Measurements from ENCODE around the gene PRAC1. TPM values are rescaled to one million over a fixed set of nuclear protein-coding genes. Genes with fewer than 3 reads are reported as not detected.

The PRAC1 gene
- total and polyA plus RNA-seq, 2 donors (not counting 3 experiments of a cell fraction or from before 2014, with no cell fraction given): not detected

DNA sequence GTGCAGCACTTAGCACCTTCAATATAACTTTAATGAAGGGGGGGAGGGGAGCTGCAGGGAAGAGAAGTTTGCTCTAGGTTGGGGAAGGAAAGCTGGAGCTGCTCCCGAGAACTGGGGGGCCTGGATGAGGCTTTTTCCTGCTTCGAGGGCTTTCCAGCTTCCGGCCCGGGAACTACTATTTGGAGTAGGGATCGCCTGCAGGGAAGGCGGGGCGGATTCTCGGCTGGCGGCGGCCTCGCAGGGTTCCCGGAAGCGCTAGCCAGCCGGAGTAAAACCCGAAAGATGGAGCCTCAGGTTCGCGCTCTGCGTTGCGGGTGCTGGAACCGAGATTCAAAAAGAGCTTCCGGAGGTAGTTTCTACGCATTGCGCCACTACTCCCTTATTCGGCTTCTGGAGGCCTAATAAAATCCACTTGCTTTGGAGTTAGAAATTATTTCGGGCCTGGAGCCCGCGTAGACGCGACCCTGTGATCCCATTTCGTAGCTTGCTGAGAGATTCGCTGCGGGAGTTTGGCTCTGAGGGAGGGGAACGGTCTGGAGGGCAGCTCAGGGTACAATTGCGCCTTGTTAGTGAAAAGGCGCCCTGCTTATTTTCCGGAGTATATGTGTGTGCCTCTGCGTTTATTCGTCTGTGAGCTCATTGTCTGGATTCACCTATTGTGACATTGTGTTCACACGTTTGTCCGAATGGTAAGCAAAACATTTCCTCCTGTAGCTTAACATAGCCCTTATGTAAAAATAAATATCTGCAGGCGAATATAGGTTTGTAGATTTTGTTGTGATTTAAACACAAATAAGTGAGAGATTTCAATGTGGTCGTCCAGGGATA, 1.3 kb upstream of the PRAC1 start:
- Histone ChIP-seq H2AFZ (ENCODE audit: low read depth, low read length) (no peak overlapping the region), H3K9ac (replicated peaks; ENCODE audit: extremely low read depth, insufficient read depth, low read length) (no peak overlapping the region), H3K27ac (ENCODE audit: insufficient read depth, low read depth, low read length) (no peak overlapping the region), H4K20me1 (replicated peaks; ENCODE audit: control insufficient read depth, extremely low read depth, insufficient read depth, low read length) (no peaks in the 10 kb centered on the region), H3K4me2 (ENCODE audit: insufficient read depth, low read length) (no peak overlapping the region), H3K27me3 (ENCODE audit: control insufficient read depth in 2 of 2, insufficient read depth in 2 of 2, low read length in 2 of 2) (peaks cover 94 to 99% of the 10 kb centered on the region in 2 experiments), H3K79me2 (ENCODE audit: control insufficient read depth, insufficient read depth, low read length) (no peaks in the 10 kb centered on the region), H3K9me1 (replicated peaks; ENCODE audit: control insufficient read depth, extremely low read depth, insufficient read depth, low read length) (no peaks in the 10 kb centered on the region), H3K36me3 (ENCODE audit: control insufficient read depth in 2 of 2, extremely low read depth in 1 of 2, insufficient read depth in 2 of 2, low read length in 2 of 2) (no peaks in the 10 kb centered on the region), H3K9me3 (replicated peaks; ENCODE audit: control insufficient read depth, insufficient read depth, low read length) (no peaks in the 10 kb centered on the region), H3K4me3 (replicated peaks in 1 of 3; ENCODE audit: insufficient read depth in 1 of 3, low read depth in 1 of 3, low read length in 3 of 3) (no peak overlapping the region), H3K4me1 (ENCODE audit: control insufficient read depth, extremely low read depth, insufficient read depth, low read length) (peaks cover 8% of the 10 kb centered on the region)
- intact Hi-C loops (cut with micrococcal nuclease) (loop anchor here (1.0 to 2.0 kb wide), 3 partner anchors 45 to 155 kb away; no protein-coding TSS in a partner anchor), dilution Hi-C loops (cut with MboI; ENCODE audit: extremely low pct_ligation_motif_present, low sequenced_read_pairs) (no loop called here)
- no TSS peak for BruUV-seq (replicated peaks)
- DNase-seq (ENCODE audit: low read depth, low spot score): no peak
- ChIA-PET POLR2A (interaction anchor here (0.6 kb wide), 1 partner anchor 29 kb away, joined by 3 read pairs; no protein-coding TSS in a partner anchor), CTCF (interaction anchor here (0.6 to 7.5 kb wide), 51 partner anchors 9 to 508 kb away, joined by 3 to 312 read pairs (median 6); partner anchors contain the start of genes ATP5MC1 and TTLL6)
- no peak for FAIRE-seq
- peak; percentile 69 for TF ChIP-seq EZH2 (IDR thresholded peaks at IDR 0.05; ENCODE audit: borderline replicate concordance, low read depth, low read length, severe bottlenecking)
- no peak for TF ChIP-seq POLR2AphosphoS5 (IDR thresholded peaks at IDR 0.05; ENCODE audit: insufficient read depth, low read depth, low read length)
- TF ChIP-seq FOS (IDR thresholded peaks at IDR 0.05; ENCODE audit: borderline replicate concordance, insufficient read depth, low read length): no peak

DNA sequence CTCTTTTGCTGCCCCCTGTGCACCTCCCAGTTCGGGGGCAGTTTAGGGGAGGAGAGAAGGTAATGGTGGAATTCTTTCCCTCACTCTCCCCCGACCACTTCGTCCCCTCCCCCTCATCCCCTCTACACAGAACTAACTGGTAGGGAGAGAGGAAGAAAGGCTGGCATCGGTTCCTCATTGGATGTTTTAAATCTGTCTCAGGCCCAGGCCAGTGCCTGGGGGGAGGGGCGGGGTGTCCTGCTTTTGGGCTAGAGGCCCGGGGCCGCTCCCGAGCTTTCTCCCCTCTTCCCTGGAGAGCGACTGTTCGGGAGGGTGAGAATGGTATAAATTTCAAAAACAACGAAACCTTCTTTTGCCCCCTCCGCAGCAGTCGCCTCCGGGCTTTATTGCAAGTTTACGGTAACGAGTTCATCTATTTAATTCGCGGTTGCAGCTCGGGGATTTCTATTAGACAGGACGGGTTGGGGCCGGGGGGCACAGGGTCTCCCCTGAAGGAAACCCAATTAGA, 651 bp upstream of the PRAC1 start, which contains the start of gene PRAC2:
Gene PRAC2, plus strand, starts transcription at position 271 of the 508 bp plus-strand sequence. CDS start 1,226 bp downstream, outside the sequence.
- Histone ChIP-seq H3K4me1 (ENCODE audit: control insufficient read depth, extremely low read depth, insufficient read depth, low read length) (peaks cover 8% of the 10 kb centered on the region), H3K9me3 (replicated peaks; ENCODE audit: control insufficient read depth, insufficient read depth, low read length) (no peaks in the 10 kb centered on the region), H3K36me3 (ENCODE audit: control insufficient read depth in 2 of 2, extremely low read depth in 1 of 2, insufficient read depth in 2 of 2, low read length in 2 of 2) (no peaks in the 10 kb centered on the region), H3K27ac (ENCODE audit: insufficient read depth, low read depth, low read length) (no peak within 1 kb of the TSS), H3K27me3 (ENCODE audit: control insufficient read depth in 2 of 2, insufficient read depth in 2 of 2, low read length in 2 of 2) (peaks cover 95 to 99% of the 10 kb centered on the region in 2 experiments), H3K4me2 (ENCODE audit: insufficient read depth, low read length) (no peak within 1 kb of the TSS), H3K79me2 (ENCODE audit: control insufficient read depth, insufficient read depth, low read length) (no peaks in the 10 kb centered on the region), H3K4me3 (replicated peaks in 1 of 3; ENCODE audit: insufficient read depth in 1 of 3, low read depth in 1 of 3, low read length in 3 of 3) (no peak within 1 kb of the TSS), H3K9ac (replicated peaks; ENCODE audit: extremely low read depth, insufficient read depth, low read length) (no peak within 1 kb of the TSS), H3K9me1 (replicated peaks; ENCODE audit: control insufficient read depth, extremely low read depth, insufficient read depth, low read length) (no peaks in the 10 kb centered on the region), H2AFZ (ENCODE audit: low read depth, low read length) (no peak within 1 kb of the TSS), H4K20me1 (replicated peaks; ENCODE audit: control insufficient read depth, extremely low read depth, insufficient read depth, low read length) (no peaks in the 10 kb centered on the region)
- BruUV-seq (replicated peaks): no TSS peak
- intact Hi-C loops (cut with micrococcal nuclease): no loop called here
- dilution Hi-C loops (cut with MboI; ENCODE audit: extremely low pct_ligation_motif_present, low sequenced_read_pairs): no loop called here
- ChIA-PET CTCF (interaction anchor here (1.2 to 7.5 kb wide), 16 partner anchors 11 to 232 kb away, joined by 3 to 312 read pairs (median 17); no protein-coding TSS in a partner anchor), POLR2A (no interaction called here)
- DNase-seq (ENCODE audit: low read depth, low spot score): no peak
- TF ChIP-seq, protein P1, sequence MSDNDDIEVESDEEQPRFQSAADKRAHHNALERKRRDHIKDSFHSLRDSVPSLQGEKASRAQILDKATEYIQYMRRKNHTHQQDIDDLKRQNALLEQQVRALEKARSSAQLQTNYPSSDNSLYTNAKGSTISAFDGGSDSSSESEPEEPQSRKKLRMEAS (IDR thresholded peaks at IDR 0.05; ENCODE audit: insufficient read depth, insufficient read length): no peak
- TF ChIP-seq FOS (IDR thresholded peaks at IDR 0.05; ENCODE audit: borderline replicate concordance, insufficient read depth, low read length) (no peak), JUN (IDR thresholded peaks at IDR 0.05; ENCODE audit: borderline replicate concordance, insufficient read depth, insufficient read length, low read depth) (no peak), EZH2 (IDR thresholded peaks at IDR 0.05; ENCODE audit: borderline replicate concordance, low read depth, low read length, severe bottlenecking) (no peak), MYC (IDR thresholded peaks at IDR 0.05; ENCODE audit: low read depth, low read length) (no peak), POLR2AphosphoS5 (IDR thresholded peaks at IDR 0.05; ENCODE audit: insufficient read depth, low read depth, low read length) (no peak), GATA2 (IDR thresholded peaks at IDR 0.05; ENCODE audit: insufficient read depth, insufficient read length, low read depth, low read length) (no peak), POLR2A (IDR thresholded peaks at IDR 0.05; ENCODE audit: low read depth, low read length) (no peak)
- TF ChIP-seq, protein P2, sequence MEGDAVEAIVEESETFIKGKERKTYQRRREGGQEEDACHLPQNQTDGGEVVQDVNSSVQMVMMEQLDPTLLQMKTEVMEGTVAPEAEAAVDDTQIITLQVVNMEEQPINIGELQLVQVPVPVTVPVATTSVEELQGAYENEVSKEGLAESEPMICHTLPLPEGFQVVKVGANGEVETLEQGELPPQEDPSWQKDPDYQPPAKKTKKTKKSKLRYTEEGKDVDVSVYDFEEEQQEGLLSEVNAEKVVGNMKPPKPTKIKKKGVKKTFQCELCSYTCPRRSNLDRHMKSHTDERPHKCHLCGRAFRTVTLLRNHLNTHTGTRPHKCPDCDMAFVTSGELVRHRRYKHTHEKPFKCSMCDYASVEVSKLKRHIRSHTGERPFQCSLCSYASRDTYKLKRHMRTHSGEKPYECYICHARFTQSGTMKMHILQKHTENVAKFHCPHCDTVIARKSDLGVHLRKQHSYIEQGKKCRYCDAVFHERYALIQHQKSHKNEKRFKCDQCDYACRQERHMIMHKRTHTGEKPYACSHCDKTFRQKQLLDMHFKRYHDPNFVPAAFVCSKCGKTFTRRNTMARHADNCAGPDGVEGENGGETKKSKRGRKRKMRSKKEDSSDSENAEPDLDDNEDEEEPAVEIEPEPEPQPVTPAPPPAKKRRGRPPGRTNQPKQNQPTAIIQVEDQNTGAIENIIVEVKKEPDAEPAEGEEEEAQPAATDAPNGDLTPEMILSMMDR (IDR thresholded peaks at IDR 0.05; ENCODE audit: extremely low read depth in 1 of 2, insufficient read depth in 1 of 2, low read depth in 1 of 2, low read length in 2 of 2): no peak
- FAIRE-seq: no peak
